GM12878 (cell line): ENCODE data around the gene KRTAP13-1. TPM values are rescaled to one million over a fixed set of nuclear protein-coding genes. Genes with fewer than 3 reads are reported as not detected.

ENCODE experiments used
- ATAC-seq: fragments of 200-7000 bp; cut with Tn5 transposase; 3 replicates; pipeline ENCODE4 v1.9.1; 2020; ENCODE audit warnings: mild to moderate bottlenecking, moderate library complexity
- BruUV-seq: library from RNA; stranded (reverse); fragments of 400-500 nt; replicated peaks from 2 replicates; lab custom pipeline; 2021; lab: Mats Ljungman, UMichigan
- CTCF ChIA-PET: fragments of 300-600 bp; sonication (Branson Sonifier 250); formaldehyde crosslinking; extraction: SDS; loops from one replicate; lab custom pipeline; 2021; ENCODE audit warnings: inconsistent platforms; lab: Yijun Ruan, JAX
- POLR2A ChIA-PET: fragments of 350-600 bp; formaldehyde crosslinking; extraction: SDS; loops from one replicate; lab custom pipeline; 2021; ENCODE audit warnings: inconsistent platforms; lab: Charles Lee
- RAD21 ChIA-PET: fragments of 300-600 bp; sonication (Branson Sonifier 250); formaldehyde crosslinking; loops from one replicate; lab custom pipeline; 2023; ENCODE audit warnings: antibody characterized with exemption; ENCODE audit not compliant: unreplicated experiment; lab: Charles Lee
- SMC1A ChIA-PET: fragments of 300-600 bp; sonication (Branson Sonifier 250); formaldehyde crosslinking; loops from one replicate; lab custom pipeline; 2023; ENCODE audit not compliant: unreplicated experiment, uncharacterized antibody; lab: Charles Lee
- DNase-seq: peaks from one replicate; pipeline ENCODE4 v3.0.0-alpha.2; 2011; ENCODE audit warnings: low read depth, low spot score
- FAIRE-seq: peaks from 3 replicates; lab custom pipeline; 2011; peaks lifted over from hg19 to GRCh38; lab: Jason Lieb, UNC
- H2AFZ ChIP-seq: 2 replicates; pipeline ENCODE4 v1.6.0; 2011; ENCODE audit warnings: low read depth, low read length, control low read depth; ENCODE audit not compliant: control insufficient read depth
- H3K27ac ChIP-seq: 2 replicates; pipeline ENCODE4 v1.5.1; 2011; ENCODE audit warnings: control low read depth; ENCODE audit not compliant: control insufficient read depth, insufficient read depth
- H3K27me3 ChIP-seq, 2 experiments: replicated peaks in 1 of 2; 2 replicates each; pipeline versions ENCODE4 v1.6.0 to v1.6.1; 2011; ENCODE audit warnings: low read length in 1 of 2; ENCODE audit not compliant: control insufficient read depth in 2 of 2, insufficient read depth in 2 of 2
- H3K36me3 ChIP-seq, 2 experiments: 2 replicates each; pipeline ENCODE4 v1.5.1; 2011; ENCODE audit warnings: low read length in 1 of 2; ENCODE audit not compliant: control insufficient read depth in 2 of 2, insufficient read depth in 2 of 2
- H3K4me1 ChIP-seq: 2 replicates; pipeline ENCODE4 v1.6.1; 2011; ENCODE audit warnings: mild to moderate bottlenecking, low read length, moderate library complexity, mixed read lengths; ENCODE audit not compliant: control insufficient read depth, insufficient read depth
- H3K4me2 ChIP-seq: 2 replicates; pipeline ENCODE4 v1.6.0; 2011; ENCODE audit warnings: control low read depth; ENCODE audit not compliant: control insufficient read depth, insufficient read depth
- H3K4me3 ChIP-seq: fragments of 200-600 bp; sonication (generic); 2 replicates; pipeline ENCODE4 v1.5.1; 2016
- H3K79me2 ChIP-seq: 2 replicates; pipeline ENCODE4 v1.6.0; 2011; ENCODE audit warnings: low read length; ENCODE audit not compliant: control insufficient read depth, insufficient read depth
- H3K9ac ChIP-seq: 2 replicates; pipeline ENCODE4 v1.8.0; 2011; ENCODE audit warnings: low read length, control low read depth, mixed read lengths; ENCODE audit not compliant: control insufficient read depth, insufficient read depth
- H3K9me3 ChIP-seq: replicated peaks from 3 replicates; pipeline ENCODE4 v1.5.1; 2011; ENCODE audit warnings: mild to moderate bottlenecking, low read length; ENCODE audit not compliant: control insufficient read depth, insufficient read depth
- H4K20me1 ChIP-seq: 2 replicates; pipeline ENCODE4 v1.6.0; 2011; ENCODE audit not compliant: control insufficient read depth, insufficient read depth
- FOXK2 ChIP-seq: fragments of 450-650 bp; IDR thresholded peaks from 2 replicates; pipeline ENCODE4 v1.6.1; 2017; ENCODE audit warnings: mild to moderate bottlenecking, moderate library complexity
- MYC ChIP-seq: IDR thresholded peaks from 2 replicates; pipeline ENCODE4 v1.6.1; 2011; ENCODE audit warnings: mild to moderate bottlenecking, low read length, moderate library complexity, inconsistent platforms; ENCODE audit not compliant: insufficient read depth, insufficient replicate concordance, insufficient read length, severe bottlenecking
- NFXL1 ChIP-seq: fragments of 450-650 bp; IDR thresholded peaks from 2 replicates; pipeline ENCODE4 v1.6.1; 2017; ENCODE audit warnings: antibody characterized with exemption, mild to moderate bottlenecking, borderline replicate concordance
- NFYA ChIP-seq: IDR thresholded peaks from 2 replicates; pipeline ENCODE4 v1.6.1; 2011; ENCODE audit warnings: low read depth, mild to moderate bottlenecking, low read length, improper control_type of control experiment, borderline replicate concordance
- NRF1 ChIP-seq: conservative IDR thresholded peaks from 2 replicates; pipeline ENCODE4 v1.6.1; 2011; ENCODE audit warnings: mild to moderate bottlenecking, low read depth, low read length, improper control_type of control experiment
- RAD21 ChIP-seq: IDR thresholded peaks from 2 replicates; pipeline ENCODE4 v1.6.1; 2011; ENCODE audit warnings: mild to moderate bottlenecking, low read depth, low read length, moderate library complexity; ENCODE audit not compliant: insufficient read depth
- SIX5 ChIP-seq: IDR thresholded peaks from 2 replicates; pipeline ENCODE4 v1.6.1; 2011; ENCODE audit warnings: mild to moderate bottlenecking, low read depth, low read length, moderate library complexity; ENCODE audit not compliant: severe bottlenecking
- STAT1 ChIP-seq: fragments of 450-650 bp; conservative IDR thresholded peaks from 2 replicates; pipeline ENCODE4 v1.6.1; 2014; ENCODE audit warnings: antibody characterized with exemption, mild to moderate bottlenecking
- TARDBP ChIP-seq: IDR thresholded peaks from 2 replicates; pipeline ENCODE4 v1.6.1; 2016; ENCODE audit warnings: borderline replicate concordance
- WGBS: methylation state at CpG from one replicate; pipeline ENCODE4 v1.1.6; 2016; ENCODE audit warnings: low lambda C conversion rate; ENCODE audit not compliant: insufficient replicate concordance, insufficient coverage; ENCODE audit errors: missing lambda C conversion rate; 5-methylcytosine and 5-hydroxymethylcytosine counted together
- in situ Hi-C: fragments of 300-500 bp; cut with MboI; formaldehyde crosslinking; loops from 9 replicates; pipeline ENCODE4 v1.14.3; 2018; ENCODE audit warnings: mixed read lengths
- intact Hi-C: fragments of 100-400 bp; cut with micrococcal nuclease; formaldehyde crosslinking; loops from one replicate; pipeline ENCODE4 v1.14.2; 2022; ENCODE audit not compliant: unreplicated experiment
- polyA plus RNA-seq, 11 experiments: library from polyadenylated mRNA; depleted of rRNA in 4 of 11; unstranded in 6 of 11; stranded (reverse) in 5 of 11; fragments of >200 nt; fragmentation: Nextera tagmentation in 4 of 11; fragmentation: Illumina TruSeq in 1 of 11; extraction: Ambion mirVana in 4 of 11; extraction: Trizol in 1 of 11; gene quantifications; 1 replicate in 1 of 11; 2 replicates in 10 of 11; pipeline versions ENCODE4 v1.2.1 to v1.2.3, GENCODE V29; 2011 to 2016; ENCODE audit warnings: inconsistent platforms in 2 of 11, missing spikeins in 2 of 11, low read depth in 1 of 11
- total RNA-seq, 4 experiments: library from RNA; depleted of rRNA in 3 of 4; stranded (reverse); fragments of >200 nt in 3 of 4; fragmentation: Illumina TruSeq in 1 of 4; extraction: Trizol in 1 of 4; gene quantifications; 2 replicates each; pipeline versions ENCODE4 v1.2.1 to v1.2.3, GENCODE V29; 2013 to 2021
- TF ChIP-seq, protein P1 (sequence below): fragments of 450-650 bp; IDR thresholded peaks from 2 replicates; pipeline ENCODE4 v1.6.1; 2017; ENCODE audit warnings: low read depth, mild to moderate bottlenecking, moderate library complexity

KRTAP13-1 gene
- total and polyA plus RNA-seq, 10 of the 15 experiments (the other 5 are each of a cell fraction or from before 2014, with no cell fraction given), result not detected

DNA sequence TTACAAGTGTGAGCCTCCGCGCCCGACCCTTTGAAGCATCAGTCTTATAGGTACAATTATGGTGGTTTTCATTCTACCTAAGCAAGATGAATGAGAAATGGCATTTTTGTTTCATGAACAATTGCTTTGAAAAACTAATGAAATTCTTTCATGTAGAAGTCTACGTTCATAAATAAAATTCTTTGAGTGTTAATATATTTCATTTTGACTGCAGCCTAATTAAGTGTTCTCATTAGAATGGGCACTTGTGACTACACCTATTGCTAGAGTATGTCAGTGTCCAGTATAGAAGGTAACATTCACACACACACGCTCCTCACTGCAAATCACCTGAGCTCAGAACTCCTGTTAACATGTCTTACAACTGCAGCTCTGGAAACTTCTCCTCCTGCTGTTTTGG lies 44.1 kb downstream of the KRTAP13-1 start, which contains the start of gene KRTAP15-1:
Gene KRTAP15-1 (plus strand): TSS at position 301 of the 400 bp plus-strand sequence. CDS start 53 bp downstream, at position 354.
- H3K36me3 ChIP-seq, result no peaks in the 10 kb centered on the region
- RAD21 ChIA-PET, result no interaction called here
- no peak for TF ChIP-seq FOXK2
- TF ChIP-seq NFYA, result no peak
- TF ChIP-seq SIX5, result no peak
- no peak for TF ChIP-seq MYC
- no peak for TF ChIP-seq TARDBP
- TF ChIP-seq NRF1, result no peak
- no peak for TF ChIP-seq NFXL1
- no peak for TF ChIP-seq STAT1
- TF ChIP-seq RAD21, result no peak
- TF ChIP-seq, protein P1, sequence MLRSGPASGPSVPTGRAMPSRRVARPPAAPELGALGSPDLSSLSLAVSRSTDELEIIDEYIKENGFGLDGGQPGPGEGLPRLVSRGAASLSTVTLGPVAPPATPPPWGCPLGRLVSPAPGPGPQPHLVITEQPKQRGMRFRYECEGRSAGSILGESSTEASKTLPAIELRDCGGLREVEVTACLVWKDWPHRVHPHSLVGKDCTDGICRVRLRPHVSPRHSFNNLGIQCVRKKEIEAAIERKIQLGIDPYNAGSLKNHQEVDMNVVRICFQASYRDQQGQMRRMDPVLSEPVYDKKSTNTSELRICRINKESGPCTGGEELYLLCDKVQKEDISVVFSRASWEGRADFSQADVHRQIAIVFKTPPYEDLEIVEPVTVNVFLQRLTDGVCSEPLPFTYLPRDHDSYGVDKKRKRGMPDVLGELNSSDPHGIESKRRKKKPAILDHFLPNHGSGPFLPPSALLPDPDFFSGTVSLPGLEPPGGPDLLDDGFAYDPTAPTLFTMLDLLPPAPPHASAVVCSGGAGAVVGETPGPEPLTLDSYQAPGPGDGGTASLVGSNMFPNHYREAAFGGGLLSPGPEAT, result no peak
- SMC1A ChIA-PET, result no interaction called here
- CTCF ChIA-PET, result no interaction called here
- H3K9me3 ChIP-seq, result no peaks in the 10 kb centered on the region
- ATAC-seq (no peak), FAIRE-seq (no peak), DNase-seq (no peak)
- no peaks in the 10 kb centered on the region for H4K20me1 ChIP-seq
- no peak within 1 kb of the TSS for H3K4me2 ChIP-seq
- no peaks in the 10 kb centered on the region for H3K27me3 ChIP-seq
- no TSS peak for BruUV-seq
- no peak within 1 kb of the TSS for H3K9ac ChIP-seq
- H3K4me3 ChIP-seq, result no peak within 1 kb of the TSS
- no peaks in the 10 kb centered on the region for H3K79me2 ChIP-seq
- intact Hi-C loops (loop anchor here (10.0 kb wide), 2 partner anchors 65 to 645 kb away; partner anchors contain the start of gene KRTAP19-5), in situ Hi-C loops (no loop called here)
- POLR2A ChIA-PET, result no interaction called here
- H2AFZ ChIP-seq, result no peak within 1 kb of the TSS
- no peak within 1 kb of the TSS for H3K27ac ChIP-seq
- WGBS, result 60% methylated on average over 5 of the region's 5 CpGs
- H3K4me1 ChIP-seq, result no peaks in the 10 kb centered on the region
